Erythroblast (primary cell): ENCODE data around the gene TOR4A.

Experiments used
- DNase-seq, 2 experiments: peaks; one replicate each; lab custom pipeline; 2025; lab: John Stamatoyannopoulos, UW
- GATA1 ChIP-seq: IDR thresholded peaks from 2 replicates; pipeline ENCODE4 v1.6.1; 2011; ENCODE audit warnings: low read depth, mild to moderate bottlenecking, control low read depth, low read length, moderate library complexity
- POLR2A ChIP-seq: IDR thresholded peaks from 2 replicates; pipeline ENCODE4 v1.6.1; 2011; ENCODE audit warnings: mild to moderate bottlenecking, low read length

The TOR4A gene

GRCh38 chr9:137311986-137312851 lies 34.7 kb downstream of the TOR4A start:
- DNase-seq = no peak

GRCh38 chr9:137312852-137313325 lies 35.4 kb downstream of the TOR4A start:
- DNase-seq = no peak

More at GRCh38 chr9:137311986-137312851, 34.7 kb downstream of the TOR4A start:
- TF ChIP-seq GATA1 (no peak), POLR2A (no peak)

GRCh38 chr9:137313326-137313936 lies 35.9 kb downstream of the TOR4A start:
- DNase-seq = peak in 1 of 2 experiments; percentile 46
- TF ChIP-seq POLR2A (no peak), GATA1 (no peak)

More at GRCh38 chr9:137312852-137313325, 35.4 kb downstream of the TOR4A start:
- TF ChIP-seq GATA1 = no peak
- TF ChIP-seq POLR2A = no peak

GRCh38 chr9:137313956-137314560 lies 36.5 kb downstream of the TOR4A start:
- no peak for DNase-seq
- TF ChIP-seq POLR2A (no peak), GATA1 (no peak)

GRCh38 chr9:137314561-137315560 lies 37.3 kb downstream of the TOR4A start:
- DNase-seq = no peak

GRCh38 chr9:137315581-137316011 lies 38.1 kb downstream of the TOR4A start:
- TF ChIP-seq GATA1 = no peak
- TF ChIP-seq POLR2A = no peak
- DNase-seq = no peak

More at GRCh38 chr9:137314561-137315560, 37.3 kb downstream of the TOR4A start:
- TF ChIP-seq POLR2A (no peak), GATA1 (no peak)

GRCh38 chr9:137316012-137316981 lies 38.8 kb downstream of the TOR4A start:
- DNase-seq = peak; percentile 76 to 78
- TF ChIP-seq POLR2A (no peak), GATA1 (no peak)

GRCh38 chr9:137317021-137317717 lies 39.6 kb downstream of the TOR4A start:
- DNase-seq = no peak
- TF ChIP-seq POLR2A (no peak), GATA1 (no peak)

- TF ChIP-seq POLR2A = no peak
- no peak for TF ChIP-seq GATA1
- DNase-seq = no peak
Observed at GRCh38 chr9:137317718-137318511, 40.4 kb downstream of the TOR4A start.

- no peak for TF ChIP-seq POLR2A
- no peak for TF ChIP-seq GATA1
- no peak for DNase-seq
Observed at GRCh38 chr9:137318602-137319001, 41.1 kb downstream of the TOR4A start.
